H1 (cell line): ENCODE results near the gene MBP.

Experiments used
- GABPA ChIP-seq: IDR thresholded peaks from 2 replicates; pipeline ENCODE4 v1.6.1; 2011; ENCODE audit warnings: mild to moderate bottlenecking, low read length, moderate library complexity, borderline replicate concordance; ENCODE audit not compliant: insufficient read depth
- GTF2F1 ChIP-seq: IDR thresholded peaks from 2 replicates; pipeline ENCODE4 v1.6.1; 2012; ENCODE audit warnings: low read depth, low read length, improper control_type of control experiment, borderline replicate concordance
- JUND ChIP-seq: IDR thresholded peaks from 2 replicates; pipeline ENCODE4 v1.6.1; 2011; ENCODE audit warnings: mild to moderate bottlenecking, improper control_type of control experiment, low read length
- POLR2A ChIP-seq, 2 experiments: IDR thresholded peaks; 1 replicate in 1 of 2; 2 replicates in 1 of 2; pipeline ENCODE4 v1.6.1; 2011; ENCODE audit warnings: low read depth in 2 of 2, low read length in 2 of 2, mild to moderate bottlenecking in 2 of 2; ENCODE audit errors: control extremely low read depth in 1 of 2
- RAD21 ChIP-seq, 2 experiments: IDR thresholded peaks in 1 of 2; conservative IDR thresholded peaks in 1 of 2; 2 replicates each; pipeline ENCODE4 v1.6.1; 2011; ENCODE audit warnings: low read depth in 2 of 2, low read length in 2 of 2, improper control_type of control experiment in 1 of 2, inconsistent platforms in 1 of 2, mild to moderate bottlenecking in 1 of 2, moderate library complexity in 1 of 2
- TF ChIP-seq, protein P1 (sequence below), 3 experiments: IDR thresholded peaks; 1 replicate in 2 of 3; 2 replicates in 1 of 3; pipeline versions ENCODE4 v1.5.1 to v1.6.1; 2011; ENCODE audit warnings: low read length in 3 of 3, mild to moderate bottlenecking in 3 of 3, inconsistent platforms in 2 of 3, low read depth in 1 of 3, moderate library complexity in 1 of 3; ENCODE audit not compliant: insufficient read depth in 1 of 3; ENCODE audit errors: control extremely low read depth in 1 of 3

DNA sequence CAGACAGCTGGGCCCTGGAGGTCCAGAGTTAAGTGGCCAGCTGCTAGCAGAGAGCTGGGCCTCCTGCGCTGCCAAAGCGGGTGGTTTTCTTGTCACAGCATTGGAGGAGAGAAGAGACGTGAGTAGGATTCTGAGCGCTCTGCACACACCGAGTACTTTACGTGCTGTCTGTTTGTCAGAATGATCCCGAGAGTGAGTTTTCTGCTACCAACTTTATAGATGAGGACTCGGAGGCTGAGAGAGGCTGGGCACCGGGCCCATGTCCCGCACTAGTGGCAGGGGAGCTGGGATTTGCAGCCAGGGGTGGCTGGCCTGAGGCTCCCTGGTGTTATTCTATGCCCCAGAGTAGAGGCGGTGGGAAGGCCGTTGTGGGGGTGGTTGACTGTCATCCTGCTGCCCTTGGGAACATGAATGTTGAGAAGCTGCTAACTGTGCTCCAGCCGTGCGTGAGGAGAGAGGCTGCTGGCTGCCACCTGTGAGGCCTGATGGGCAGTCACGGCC lies 36.3 kb upstream of the MBP start:
- TF ChIP-seq, protein P1, sequence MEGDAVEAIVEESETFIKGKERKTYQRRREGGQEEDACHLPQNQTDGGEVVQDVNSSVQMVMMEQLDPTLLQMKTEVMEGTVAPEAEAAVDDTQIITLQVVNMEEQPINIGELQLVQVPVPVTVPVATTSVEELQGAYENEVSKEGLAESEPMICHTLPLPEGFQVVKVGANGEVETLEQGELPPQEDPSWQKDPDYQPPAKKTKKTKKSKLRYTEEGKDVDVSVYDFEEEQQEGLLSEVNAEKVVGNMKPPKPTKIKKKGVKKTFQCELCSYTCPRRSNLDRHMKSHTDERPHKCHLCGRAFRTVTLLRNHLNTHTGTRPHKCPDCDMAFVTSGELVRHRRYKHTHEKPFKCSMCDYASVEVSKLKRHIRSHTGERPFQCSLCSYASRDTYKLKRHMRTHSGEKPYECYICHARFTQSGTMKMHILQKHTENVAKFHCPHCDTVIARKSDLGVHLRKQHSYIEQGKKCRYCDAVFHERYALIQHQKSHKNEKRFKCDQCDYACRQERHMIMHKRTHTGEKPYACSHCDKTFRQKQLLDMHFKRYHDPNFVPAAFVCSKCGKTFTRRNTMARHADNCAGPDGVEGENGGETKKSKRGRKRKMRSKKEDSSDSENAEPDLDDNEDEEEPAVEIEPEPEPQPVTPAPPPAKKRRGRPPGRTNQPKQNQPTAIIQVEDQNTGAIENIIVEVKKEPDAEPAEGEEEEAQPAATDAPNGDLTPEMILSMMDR (IDR thresholded peaks at IDR 0.05; ENCODE audit: control extremely low read depth in 1 of 3, insufficient read depth in 1 of 3, low read depth in 1 of 3, low read length in 3 of 3): no peak
- TF ChIP-seq RAD21 (IDR thresholded peaks at IDR 0.05 in 1 of 2, conservative IDR thresholded peaks at IDR 0.05 in 1 of 2; ENCODE audit: low read depth in 2 of 2, low read length in 2 of 2) (no peak), GABPA (no peak), JUND (no peak), GTF2F1 (no peak), POLR2A (IDR thresholded peaks at IDR 0.05; ENCODE audit: control extremely low read depth in 1 of 2, low read depth in 2 of 2, low read length in 2 of 2) (no peak)
